Measurements from ENCODE around the gene PIGQ. TPM values are rescaled to one million over a fixed set of nuclear protein-coding genes. Genes with fewer than 3 reads are reported as not detected.

Gene PIGQ
- total and polyA plus RNA-seq, 2 of the 13 experiments (the other 11 are each of a cell fraction or from before 2014, with no cell fraction given) = 7.7 to 19.7 TPM

- TF ChIP-seq NR2F2 (IDR thresholded peaks at IDR 0.05; ENCODE audit: borderline replicate concordance, low read depth) (peak; percentile 83), RORA (CRISPR knock-in tag; IDR thresholded peaks at IDR 0.05) (no peak), ZBTB14 (CRISPR knock-in tag; IDR thresholded peaks at IDR 0.05) (no peak), CTCF (CRISPR knock-in tag; IDR thresholded peaks at IDR 0.05) (no peak), ZNF549 (CRISPR knock-in tag; IDR thresholded peaks at IDR 0.05) (no peak), HNF4G (IDR thresholded peaks at IDR 0.05; ENCODE audit: borderline replicate concordance, low read depth, low read length) (peak; percentile 86), HNF4G (CRISPR knock-in tag; IDR thresholded peaks at IDR 0.05; ENCODE audit: borderline replicate concordance, low read depth) (peak; percentile 97), SOX13 (IDR thresholded peaks at IDR 0.05) (no peak), SOX13 (CRISPR knock-in tag; conservative IDR thresholded peaks at IDR 0.05 in 1 of 2, IDR thresholded peaks at IDR 0.05 in 1 of 2) (peak in 1 of 2 experiments; percentile 68; a peak in 2 of 4 replicates), ZKSCAN8 (CRISPR knock-in tag; IDR thresholded peaks at IDR 0.05; ENCODE audit: borderline replicate concordance) (peak; percentile 74; the same call in 1 of the 2 replicates), ZFP90 (CRISPR knock-in tag; IDR thresholded peaks at IDR 0.05; ENCODE audit: borderline replicate concordance) (no peak), GZF1 (CRISPR knock-in tag; IDR thresholded peaks at IDR 0.05) (peak; percentile 66; the same call in 1 of the 2 replicates), HDAC1 (CRISPR knock-in tag; IDR thresholded peaks at IDR 0.05) (peak; percentile 95), BCL6 (CRISPR knock-in tag; IDR thresholded peaks at IDR 0.05) (peak; percentile 82), ZBED4 (CRISPR knock-in tag; IDR thresholded peaks at IDR 0.05; ENCODE audit: borderline replicate concordance) (peak; percentile 92; the same call in 1 of the 2 replicates), SPEN (CRISPR knock-in tag; IDR thresholded peaks at IDR 0.05; ENCODE audit: low read depth) (peak; percentile 75; the same call in 1 of the 2 replicates), GRHL1 (CRISPR knock-in tag; conservative IDR thresholded peaks at IDR 0.05) (no peak), MED1 (CRISPR knock-in tag; IDR thresholded peaks at IDR 0.05) (peak; percentile 91), CEBPG (CRISPR knock-in tag; IDR thresholded peaks at IDR 0.05) (no peak), ZNF703 (CRISPR knock-in tag; IDR thresholded peaks at IDR 0.05; ENCODE audit: borderline replicate concordance) (no peak), ZNF747 (CRISPR knock-in tag; IDR thresholded peaks at IDR 0.05; ENCODE audit: borderline replicate concordance) (0 out of 2 replicates have a peak, but pooled peaks have one; percentile 62), ZNF451 (CRISPR knock-in tag; IDR thresholded peaks at IDR 0.05) (no peak)
These were observed 11.3 kb upstream of the PIGQ start (continued) for GRCh38 chr16:558298-559020.

Measured in HepG2 (cell line).